Measurements from ENCODE around the gene UBE2QL1.

UBE2QL1 gene

GRCh38 chr5:6456766-6457370 lies 8.2 kb downstream of the UBE2QL1 start:
- DNase-seq = no peak

- no peak for DNase-seq
Measured at GRCh38 chr5:6457592-6457991, 8.9 kb downstream of the UBE2QL1 start.

DNA sequence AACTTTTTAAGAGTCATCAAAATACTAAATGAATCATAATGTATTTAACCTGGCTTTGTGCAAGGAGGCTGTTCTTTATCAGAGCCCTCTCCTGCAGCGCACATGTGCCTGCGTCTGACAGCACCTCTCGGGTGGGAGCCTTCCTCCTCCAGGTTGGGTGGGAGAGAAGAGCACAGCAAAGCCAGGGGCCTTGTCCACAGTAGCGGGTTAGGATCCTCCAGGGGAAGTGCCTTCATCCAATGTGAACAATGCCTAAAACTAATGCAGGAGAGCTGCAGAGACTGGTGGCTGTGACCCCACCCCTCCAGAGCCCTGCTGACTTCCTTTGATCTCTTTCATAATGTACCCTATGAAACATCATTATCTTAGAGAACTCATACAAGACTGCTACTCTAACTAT lies 10.2 kb downstream of the UBE2QL1 start:
- DNase-seq = no peak

DNA sequence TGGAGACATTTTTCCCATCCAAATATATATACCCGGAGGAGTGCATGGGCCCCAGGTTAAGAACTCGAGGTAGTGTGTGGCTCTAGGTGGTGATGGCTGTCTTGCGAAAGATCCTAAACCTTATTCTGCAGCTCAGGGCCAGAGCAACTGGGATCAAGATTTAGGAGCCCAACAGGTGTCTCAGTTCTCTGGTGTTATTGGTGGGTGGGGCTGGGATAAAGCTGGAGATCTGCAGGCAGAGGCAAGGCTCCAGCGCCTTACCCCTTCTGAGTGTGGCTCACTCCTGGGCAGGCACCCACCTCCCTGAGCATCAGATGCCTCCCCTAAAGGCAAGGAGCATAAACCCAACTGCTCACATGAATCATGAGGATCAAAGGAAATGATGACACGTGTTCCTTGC lies 11.2 kb downstream of the UBE2QL1 start:
- no peak for DNase-seq

DNA sequence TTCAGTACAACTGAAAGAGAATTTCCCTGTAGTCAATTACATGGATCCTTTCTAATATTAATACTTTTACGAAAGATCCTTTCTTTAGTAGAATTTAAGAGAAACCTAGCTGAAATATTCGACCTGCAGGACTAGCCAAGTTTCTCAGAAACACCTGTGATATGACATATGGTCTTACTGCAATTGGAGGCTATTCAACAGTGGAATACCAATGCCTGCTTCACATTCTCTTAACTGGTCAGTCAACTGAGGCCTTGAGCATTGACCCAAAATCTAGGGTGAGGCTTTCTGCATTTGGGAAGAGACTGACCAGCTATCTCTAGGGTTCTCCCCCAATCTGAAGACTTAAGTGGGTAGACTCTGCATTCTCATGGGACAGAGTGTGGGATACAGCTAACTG lies 12.3 kb downstream of the UBE2QL1 start:
- no peak for DNase-seq

DNA sequence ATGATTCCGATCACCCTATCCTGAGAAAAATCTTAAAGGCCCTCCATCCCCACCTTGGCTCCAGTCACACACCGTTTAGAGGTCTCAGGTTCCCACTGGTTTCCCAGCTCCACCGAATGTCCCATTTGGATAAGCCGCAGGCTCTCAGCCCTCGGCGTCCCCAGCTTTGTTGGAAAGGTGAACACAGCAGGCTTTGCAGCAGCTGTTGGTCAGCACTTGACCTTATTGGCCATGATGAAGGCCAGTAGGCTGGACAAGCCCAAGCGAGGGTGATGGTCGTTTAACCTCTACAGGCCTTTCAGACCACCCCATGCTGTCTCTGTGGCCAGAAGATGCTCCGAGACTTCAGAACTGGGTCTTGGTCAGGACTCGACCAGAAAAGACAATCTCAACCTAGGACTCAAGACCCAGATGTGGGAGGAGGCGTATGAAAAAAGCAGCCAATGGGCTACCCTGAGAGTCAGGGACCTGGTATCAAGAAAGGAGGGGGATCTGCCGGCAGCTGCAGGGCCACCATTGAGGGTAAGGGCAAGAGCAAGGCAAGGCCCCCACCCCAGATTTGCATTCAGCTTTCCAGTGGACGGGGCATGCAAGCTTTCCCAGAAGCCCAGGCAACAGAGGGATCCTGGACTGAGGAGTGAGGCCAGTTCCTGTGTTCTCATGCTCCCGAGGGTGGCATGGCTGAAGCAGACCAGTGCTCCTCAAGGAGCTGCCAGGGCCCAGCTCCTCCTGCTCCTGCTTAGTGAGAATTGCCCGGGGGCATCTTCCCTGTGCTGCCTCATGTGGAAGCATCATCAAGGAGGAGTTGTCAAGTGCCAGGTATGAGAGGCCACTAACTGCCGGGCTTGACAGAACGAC lies 13.4 kb downstream of the UBE2QL1 start:
- no peak for DNase-seq

DNA sequence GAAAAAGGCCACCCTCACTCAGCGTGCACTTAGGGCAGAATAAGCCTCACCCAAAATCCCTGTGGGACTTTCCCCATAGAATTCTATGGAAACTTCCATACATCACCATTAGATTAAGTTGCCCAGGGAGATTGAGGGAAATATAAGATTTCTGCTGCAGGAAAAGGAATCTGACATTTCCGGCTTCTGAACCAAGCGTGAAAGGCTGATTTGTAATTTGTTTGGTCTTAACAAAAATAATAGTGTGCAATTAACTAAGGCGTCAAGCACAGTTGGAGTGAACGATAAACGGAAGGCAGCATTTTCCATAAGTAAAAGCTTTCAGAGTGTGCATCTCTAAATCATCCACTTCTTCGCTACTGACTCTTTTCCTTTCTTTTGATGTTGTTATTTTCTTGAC lies 14.0 kb downstream of the UBE2QL1 start:
- DNase-seq = no peak

GRCh38 chr5:6464441-6464840 lies 15.8 kb downstream of the UBE2QL1 start:
- DNase-seq = no peak

DNA sequence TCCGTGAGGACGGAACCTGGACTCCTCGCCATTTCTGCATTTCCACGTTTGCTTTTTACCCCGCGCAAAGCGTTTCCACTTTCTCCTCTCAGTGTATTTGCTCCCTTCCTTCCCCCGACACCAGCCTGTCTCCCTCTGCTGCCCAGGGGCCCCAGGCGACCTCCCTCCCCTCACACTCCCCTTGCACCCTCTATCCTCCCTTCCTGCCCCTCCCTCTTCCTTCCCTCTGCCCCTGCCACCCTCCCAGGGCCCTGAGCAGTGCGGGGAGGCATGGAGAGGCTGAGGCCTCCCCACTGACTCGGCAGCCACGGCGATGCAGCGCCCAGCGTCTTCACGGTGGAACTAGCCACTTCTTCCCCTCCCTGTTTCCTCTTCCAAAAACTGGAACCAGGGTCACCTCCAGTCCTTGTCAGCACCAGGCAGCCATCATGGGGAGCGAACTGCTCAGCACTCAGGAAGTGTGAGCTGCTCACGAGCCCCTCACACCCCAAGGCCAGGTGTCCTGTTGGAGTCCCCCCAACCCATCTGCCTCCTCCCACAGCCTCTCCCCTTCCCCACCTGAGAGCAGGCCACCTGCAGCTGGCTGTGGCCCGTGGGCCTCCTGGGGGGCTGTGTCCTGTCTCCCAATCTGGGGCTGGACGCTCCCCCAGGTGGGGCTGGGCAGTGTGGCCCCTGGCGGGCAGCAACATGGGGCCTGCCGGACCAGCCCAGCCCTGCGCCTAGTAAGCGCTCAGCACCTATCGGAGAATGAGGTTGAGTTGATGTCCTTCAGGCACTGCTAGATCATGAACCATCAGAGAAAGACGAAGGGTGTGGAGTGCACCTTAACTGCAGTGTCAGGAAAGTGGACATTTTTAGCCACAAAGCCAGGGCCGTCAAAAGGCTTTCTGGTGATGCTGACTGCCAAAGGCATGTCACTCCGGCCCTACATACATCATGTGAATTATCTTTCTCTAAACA lies 17.5 kb downstream of the UBE2QL1 start:
- no peak for DNase-seq

DNA sequence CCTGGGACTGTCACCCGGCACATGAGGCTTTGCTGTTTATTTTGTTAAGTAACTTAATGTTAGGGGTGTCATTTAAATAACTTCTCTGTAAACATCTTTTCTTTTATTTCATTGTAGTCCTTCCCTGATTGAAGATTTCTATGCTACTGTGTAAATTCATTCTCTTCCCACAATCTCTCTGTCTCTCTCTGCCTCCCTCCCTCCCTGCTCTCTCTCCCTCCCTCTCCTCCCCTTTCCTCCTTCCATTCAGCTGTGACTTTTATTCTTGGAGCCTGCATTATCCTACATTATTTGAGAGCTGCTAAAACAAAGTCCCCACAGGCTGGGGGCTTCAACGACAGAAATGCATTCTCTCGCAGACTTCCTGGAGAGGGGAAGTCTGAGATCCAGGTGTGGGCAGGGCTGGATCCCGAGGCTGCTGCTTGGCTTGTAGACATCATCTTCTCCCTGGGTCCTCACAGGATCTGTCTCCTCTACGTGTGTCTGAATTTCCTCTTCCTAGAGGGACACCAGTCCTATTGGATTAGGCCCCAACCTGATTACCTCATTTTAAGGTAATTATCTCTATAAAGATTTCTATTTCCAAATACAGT lies 18.4 kb downstream of the UBE2QL1 start:
- DNase-seq = no peak

- no peak for DNase-seq
Measured at GRCh38 chr5:6467591-6467990, 18.9 kb downstream of the UBE2QL1 start.

GRCh38 chr5:6468104-6468503 lies 19.4 kb downstream of the UBE2QL1 start:
- DNase-seq = no peak

- no peak for DNase-seq
Measured at GRCh38 chr5:6468870-6469269, 20.2 kb downstream of the UBE2QL1 start.

- DNase-seq = no peak
Measured at GRCh38 chr5:6469836-6470235, 21.2 kb downstream of the UBE2QL1 start.

- no peak for DNase-seq
Measured at GRCh38 chr5:6470672-6471071, 22.0 kb downstream of the UBE2QL1 start.

GRCh38 chr5:6471252-6471651 lies 22.6 kb downstream of the UBE2QL1 start:
- no peak for DNase-seq

GRCh38 chr5:6472792-6473191 lies 24.1 kb downstream of the UBE2QL1 start:
- no peak for DNase-seq

DNA sequence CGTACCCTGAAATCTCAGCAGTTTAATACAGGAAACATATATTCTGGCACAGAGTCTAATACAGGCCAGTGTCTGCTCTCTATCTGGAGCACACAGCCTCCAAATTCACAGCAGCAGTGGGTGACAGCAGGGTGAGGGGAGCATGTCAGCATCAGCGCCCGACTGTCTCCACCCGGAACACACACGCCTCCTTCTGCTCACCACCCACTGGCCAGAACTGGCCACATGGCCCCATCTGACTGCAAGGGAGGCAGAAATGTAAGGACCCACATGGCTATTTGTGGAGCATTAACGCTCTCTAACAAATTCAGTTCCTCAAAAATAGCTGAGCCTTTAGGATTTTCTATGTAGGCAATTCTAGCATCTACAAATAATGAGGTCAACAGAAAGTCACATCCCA lies 24.6 kb downstream of the UBE2QL1 start:
- DNase-seq = no peak

- no peak for DNase-seq
Measured at GRCh38 chr5:6475626-6476312, 27.1 kb downstream of the UBE2QL1 start.

DNA sequence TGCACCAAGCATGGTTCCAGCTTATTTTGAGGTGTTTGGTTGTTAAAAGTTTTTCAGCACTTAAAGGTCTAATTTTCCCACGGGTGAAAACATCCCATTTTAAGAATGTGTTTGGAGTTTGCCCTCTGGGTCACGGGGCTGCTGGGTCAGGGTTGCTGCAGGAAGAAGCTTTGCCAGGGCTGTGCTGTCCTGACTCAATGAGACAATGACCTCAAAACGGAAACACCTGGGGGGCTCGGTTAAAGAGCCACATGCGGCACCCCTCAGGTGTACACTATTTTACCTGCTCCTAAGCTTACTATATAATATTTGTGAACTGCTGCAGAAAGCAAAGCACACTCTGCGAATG lies 27.6 kb downstream of the UBE2QL1 start:
- no peak for DNase-seq

DNA sequence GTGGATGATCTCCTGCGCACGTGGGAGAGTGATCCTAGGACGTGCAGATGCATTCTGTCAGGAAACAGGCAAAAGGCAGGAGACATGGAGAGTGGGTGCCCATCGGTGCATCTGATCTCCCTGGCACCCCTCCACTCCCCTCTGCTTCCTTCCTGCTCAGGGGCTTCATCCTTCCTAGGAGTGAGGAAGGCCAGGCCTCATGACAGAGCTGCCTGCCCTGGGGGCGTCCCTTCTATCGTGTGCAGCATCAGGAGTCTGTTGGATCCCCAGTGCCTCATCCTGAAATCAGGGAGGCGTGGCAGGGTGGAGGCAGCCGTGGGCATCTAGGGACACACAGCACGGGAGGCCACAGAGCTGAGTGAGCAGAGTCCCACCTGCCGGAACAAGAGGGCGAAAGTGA lies 30.1 kb downstream of the UBE2QL1 start:
- no peak for DNase-seq

All from NK-92 treated with Interleukin-12 subunit alpha and Interleukin-12 subunit beta, amount 100 ng/mL, for 24 hours (cell line).